ENCODE results near the gene C10orf90.

DNA sequence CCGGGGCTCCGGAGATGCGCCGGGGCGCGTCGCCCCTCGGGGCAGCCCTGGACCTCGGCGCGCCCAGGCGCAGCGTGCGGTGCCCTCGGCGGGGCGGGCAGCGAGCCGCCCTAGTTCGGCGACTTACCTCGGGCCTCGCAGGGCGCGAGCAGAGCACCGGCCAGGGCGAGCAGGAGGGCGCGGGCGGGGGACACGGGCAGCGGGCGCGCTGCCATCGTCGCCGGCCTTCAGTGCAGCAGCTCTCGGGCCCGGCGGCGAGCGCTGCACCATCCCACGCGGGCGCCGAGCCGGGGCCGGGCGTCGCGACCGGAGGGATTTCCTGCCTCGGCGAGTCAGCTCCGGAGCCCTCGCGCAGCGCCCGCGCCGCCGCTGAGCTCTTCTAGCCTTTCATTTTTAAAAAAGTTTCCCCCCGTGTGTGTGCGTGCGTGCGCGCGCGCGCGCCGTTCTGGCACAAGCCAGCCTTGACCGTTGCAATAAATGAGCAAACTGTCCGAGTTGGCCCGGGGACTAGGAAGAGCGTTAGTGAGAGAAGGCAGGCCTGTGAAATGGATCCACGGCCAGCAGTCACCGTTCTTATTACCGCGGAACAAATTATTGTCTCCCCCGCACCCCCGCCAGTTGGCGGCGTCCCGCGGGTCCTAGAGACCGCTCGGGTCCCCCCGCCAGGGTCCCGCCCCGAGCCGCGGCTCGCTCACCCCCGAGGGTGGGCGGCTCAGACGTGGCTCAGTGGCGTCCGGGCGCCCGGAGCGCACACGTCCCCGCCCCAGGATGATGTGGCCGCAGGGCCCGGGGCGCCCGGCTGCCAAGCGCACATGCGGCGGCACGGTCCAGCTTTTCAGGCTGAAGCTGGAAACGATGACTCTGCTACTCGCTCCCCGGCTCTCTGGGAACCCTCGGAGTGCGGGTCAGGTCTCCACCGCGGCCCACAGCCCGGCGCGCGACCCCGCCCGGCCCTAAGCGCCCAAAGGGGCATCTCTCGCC, 282.3 kb downstream of the C10orf90 start, which contains the start of gene ADAM12:
- TF ChIP-seq CTCF (IDR thresholded peaks at IDR 0.05; ENCODE audit: low read length) (no peak), EZH2 (IDR thresholded peaks at IDR 0.05; ENCODE audit: borderline replicate concordance, low read length) (no peak)
